SKM-1 (cell line): ENCODE data around the gene VRK1.

ENCODE experiments used
- DNase-seq: peaks from one replicate; lab custom pipeline; 2025; ENCODE audit not compliant: unreplicated experiment; lab: John Stamatoyannopoulos, UW

The VRK1 gene

GRCh38 chr14:96790186-96790585, 7.0 kb upstream of the VRK1 start:
- no peak for DNase-seq

DNA sequence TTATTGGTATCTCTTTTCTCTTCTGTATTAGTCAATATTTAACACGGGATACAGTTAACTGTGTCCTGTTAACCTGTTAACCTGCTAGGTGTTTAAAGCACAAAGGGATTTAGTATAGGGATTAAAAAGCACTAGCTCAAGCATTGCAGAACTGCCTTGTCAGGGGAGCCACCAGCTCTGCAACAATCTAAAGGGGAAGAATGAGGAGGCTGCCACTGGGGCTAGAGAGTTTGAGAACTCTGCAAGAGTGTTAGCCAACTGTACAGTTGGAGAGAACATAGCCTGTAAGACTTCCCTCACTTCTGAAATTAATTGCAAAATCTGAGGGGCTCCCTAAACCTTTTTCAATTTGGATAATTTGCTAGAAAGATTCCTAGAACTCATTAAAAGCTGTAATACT, 6.5 kb upstream of the VRK1 start:
- no peak for DNase-seq

DNA sequence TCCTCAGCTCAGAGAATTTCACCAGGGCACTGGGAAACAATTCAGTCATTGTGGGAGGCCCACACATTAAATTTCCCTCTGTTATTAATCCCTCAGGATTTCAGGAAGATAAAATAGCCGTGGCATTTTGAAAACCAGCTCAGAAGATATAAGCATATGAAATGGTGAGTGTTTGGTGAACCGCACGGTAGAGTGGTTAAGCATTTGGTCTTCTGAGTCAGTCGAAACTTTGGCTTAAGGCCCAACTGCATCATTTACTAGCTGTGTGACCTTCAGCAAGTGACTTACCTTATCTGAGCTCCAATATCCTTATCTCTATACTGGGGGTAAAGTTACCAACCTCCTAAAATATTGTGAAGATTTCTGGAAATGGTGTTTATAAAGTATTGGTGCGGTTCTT, 5.2 kb upstream of the VRK1 start:
- DNase-seq: no peak

GRCh38 chr14:96792591-96792990, 4.6 kb upstream of the VRK1 start:
- no peak for DNase-seq

- no peak for DNase-seq
These were observed 3.6 kb upstream of the VRK1 start for GRCh38 chr14:96793547-96793946.

- DNase-seq: no peak
These were observed 1.9 kb upstream of the VRK1 start for GRCh38 chr14:96795109-96795828.

DNA sequence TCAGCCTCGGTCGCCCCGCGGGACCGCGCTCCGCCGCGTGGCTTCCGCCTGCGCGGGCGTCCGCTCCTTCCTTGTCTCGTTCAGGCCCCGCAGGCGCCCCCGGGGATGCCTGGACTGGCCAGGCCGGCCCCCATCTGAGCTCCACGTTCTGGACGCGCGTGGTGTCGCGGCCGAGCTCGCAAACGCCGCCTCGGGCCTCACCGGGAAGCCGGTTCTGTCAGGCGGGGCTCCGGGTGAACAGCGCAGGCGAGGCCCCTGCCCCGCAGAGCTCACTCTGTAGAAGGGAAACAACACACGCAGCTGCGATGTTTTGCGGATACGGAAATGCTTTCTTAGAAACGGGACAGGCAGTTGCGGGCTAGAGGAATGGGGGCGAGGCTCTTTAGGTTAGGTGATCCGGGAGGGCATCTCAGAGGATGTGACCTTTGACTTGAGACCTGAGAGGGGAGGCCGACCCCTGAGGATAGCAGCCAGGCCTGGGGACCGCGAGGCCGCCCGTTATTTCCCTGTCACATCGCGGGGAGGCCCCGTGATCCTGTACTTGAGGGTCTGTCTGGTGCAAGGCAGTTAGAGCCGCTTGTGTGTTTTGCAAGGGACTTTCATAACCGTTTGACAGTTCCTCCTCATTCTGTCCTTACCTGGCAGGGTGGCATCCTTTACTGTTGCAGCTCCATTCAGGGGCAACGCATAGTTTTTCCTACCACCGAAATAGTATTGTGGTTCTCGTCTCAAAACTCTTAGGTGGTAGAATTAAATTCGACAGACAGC, 584 bp downstream of the VRK1 start:
- DNase-seq: no peak

DNA sequence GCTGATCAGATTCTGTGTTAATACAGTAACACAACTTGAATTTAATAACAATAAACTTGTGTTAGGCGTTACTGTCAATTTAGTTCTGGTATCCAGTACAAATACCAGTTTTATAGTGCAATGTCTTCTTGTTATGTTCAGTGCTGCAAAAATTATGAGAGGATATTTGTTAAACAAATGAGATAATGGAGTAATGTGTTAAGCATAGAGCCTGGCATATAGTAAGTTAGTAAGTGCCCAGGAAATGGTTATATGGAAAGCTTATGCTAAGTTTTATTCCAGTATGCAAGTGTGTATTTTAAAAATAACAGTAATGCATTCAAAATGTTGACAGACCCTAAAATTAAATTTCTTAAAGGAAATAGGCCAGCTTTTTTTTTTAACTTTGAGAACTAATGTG, 1.8 kb downstream of the VRK1 start:
- no peak for DNase-seq

GRCh38 chr14:96799489-96800054, 2.4 kb downstream of the VRK1 start:
- no peak for DNase-seq

DNA sequence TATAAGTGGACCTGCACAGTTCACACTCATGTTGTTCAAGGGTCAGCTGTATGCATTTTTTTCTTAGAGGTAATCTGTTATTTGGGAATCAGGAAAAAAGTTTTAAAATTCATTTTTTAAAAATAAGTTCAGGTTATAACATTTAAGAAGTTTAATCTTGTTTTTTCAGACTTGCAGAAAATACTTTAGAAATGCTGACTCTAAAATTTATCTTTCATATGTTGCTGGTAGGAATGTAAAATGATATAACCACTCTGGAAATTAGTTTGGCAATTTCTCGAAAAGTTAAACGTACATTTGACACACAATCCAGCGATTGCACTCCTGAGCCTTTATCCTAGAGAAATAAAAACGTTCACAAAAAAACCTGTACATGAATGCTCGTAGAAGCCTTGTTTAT, 4.7 kb downstream of the VRK1 start:
- DNase-seq: no peak

- DNase-seq: no peak
These were observed 5.8 kb downstream of the VRK1 start for GRCh38 chr14:96802963-96803362.

- DNase-seq: no peak
These were observed 6.8 kb downstream of the VRK1 start for GRCh38 chr14:96803958-96804357.

DNA sequence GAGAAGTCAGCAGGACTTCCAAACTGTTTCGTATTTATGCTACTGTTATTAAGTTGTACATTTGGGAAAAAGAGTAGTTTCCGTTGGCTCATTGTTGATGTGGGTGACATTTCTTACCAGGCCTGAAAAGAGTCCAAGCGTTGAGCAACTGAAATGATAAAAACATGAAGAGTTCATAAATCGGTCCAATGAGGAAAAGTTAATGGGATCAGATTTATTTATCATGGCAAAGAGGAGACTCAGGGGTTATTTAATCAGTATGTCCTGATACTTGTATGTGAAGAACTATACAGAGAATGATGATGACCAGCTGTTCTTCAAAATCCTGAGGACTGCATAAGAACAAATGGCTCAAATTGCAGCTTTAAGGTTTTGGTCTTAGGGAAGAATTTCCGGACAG, 7.7 kb downstream of the VRK1 start:
- no peak for DNase-seq

- DNase-seq: no peak
These were observed 8.8 kb downstream of the VRK1 start for GRCh38 chr14:96805956-96806355.

- no peak for DNase-seq
These were observed 9.7 kb downstream of the VRK1 start for GRCh38 chr14:96806836-96807235.

GRCh38 chr14:96808619-96809406, 11.6 kb downstream of the VRK1 start:
- DNase-seq: no peak

DNA sequence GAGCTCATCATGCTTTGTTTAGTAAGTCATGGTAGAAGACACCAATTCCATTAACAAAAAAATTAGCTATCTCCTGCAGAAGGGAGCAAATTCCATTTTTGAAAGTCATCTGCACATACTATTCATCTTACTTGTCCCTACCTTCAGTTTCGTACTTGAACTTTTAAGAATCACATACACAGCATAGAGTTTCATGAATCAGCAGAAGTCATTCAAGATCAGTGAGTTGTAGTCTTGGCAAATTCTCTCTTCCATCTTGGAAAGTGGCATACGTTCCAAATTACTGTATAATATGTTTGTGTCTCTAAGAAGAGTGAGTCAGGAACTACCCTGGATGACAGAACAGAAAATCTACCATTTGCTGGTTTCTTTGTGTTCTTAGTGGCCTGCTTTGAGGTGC, 14.1 kb downstream of the VRK1 start:
- no peak for DNase-seq

DNA sequence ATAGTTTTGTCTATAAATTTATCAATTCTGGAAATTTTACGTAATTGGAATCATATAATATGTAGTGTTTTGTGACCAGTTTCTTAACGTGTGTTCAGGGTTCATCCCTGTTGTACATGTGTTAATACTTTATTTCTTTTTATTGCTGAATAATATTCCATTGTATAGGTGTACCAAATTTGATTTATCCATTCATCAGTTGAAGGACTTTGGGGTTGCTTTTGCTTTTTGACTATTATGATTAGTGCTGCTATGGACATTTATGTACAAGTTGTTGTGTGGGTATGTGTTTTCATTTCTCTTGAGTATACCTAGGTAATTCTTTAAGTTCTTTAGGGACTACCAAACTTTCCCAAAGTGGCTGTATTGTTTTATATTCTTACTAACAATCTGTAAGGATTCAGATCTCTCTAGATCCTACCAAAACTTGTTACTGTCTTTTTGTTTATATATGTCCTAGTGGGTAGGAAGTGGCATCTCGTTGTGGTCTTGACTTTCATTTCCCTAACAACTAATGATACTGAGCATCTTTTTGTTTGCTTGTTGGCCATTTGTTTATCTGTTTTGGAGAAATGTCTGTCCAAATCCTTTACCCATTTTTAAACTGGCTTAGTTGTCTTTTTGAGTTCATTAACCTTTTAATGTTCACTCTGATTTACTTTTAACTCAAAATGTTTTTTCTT, 14.9 kb downstream of the VRK1 start:
- DNase-seq: no peak

DNA sequence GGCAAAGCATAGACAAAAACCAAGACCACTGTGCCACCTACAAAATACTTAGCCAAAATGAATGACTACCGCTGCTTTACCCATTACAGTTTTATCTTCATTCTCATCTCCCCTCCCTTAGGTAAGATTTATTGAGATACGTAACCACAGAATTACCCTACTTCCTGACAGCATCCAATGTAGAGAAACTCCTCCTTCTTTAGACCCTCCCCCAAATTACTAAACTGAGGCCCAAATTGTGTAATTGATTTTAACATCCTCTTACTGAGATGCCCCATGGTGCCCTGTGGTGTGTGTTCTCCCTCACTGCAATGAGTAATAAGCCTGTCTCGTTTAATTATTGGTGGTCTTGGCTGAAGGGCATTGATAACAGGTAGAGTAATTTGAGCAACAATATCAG, 19.1 kb downstream of the VRK1 start:
- DNase-seq: peak; percentile 7

DNA sequence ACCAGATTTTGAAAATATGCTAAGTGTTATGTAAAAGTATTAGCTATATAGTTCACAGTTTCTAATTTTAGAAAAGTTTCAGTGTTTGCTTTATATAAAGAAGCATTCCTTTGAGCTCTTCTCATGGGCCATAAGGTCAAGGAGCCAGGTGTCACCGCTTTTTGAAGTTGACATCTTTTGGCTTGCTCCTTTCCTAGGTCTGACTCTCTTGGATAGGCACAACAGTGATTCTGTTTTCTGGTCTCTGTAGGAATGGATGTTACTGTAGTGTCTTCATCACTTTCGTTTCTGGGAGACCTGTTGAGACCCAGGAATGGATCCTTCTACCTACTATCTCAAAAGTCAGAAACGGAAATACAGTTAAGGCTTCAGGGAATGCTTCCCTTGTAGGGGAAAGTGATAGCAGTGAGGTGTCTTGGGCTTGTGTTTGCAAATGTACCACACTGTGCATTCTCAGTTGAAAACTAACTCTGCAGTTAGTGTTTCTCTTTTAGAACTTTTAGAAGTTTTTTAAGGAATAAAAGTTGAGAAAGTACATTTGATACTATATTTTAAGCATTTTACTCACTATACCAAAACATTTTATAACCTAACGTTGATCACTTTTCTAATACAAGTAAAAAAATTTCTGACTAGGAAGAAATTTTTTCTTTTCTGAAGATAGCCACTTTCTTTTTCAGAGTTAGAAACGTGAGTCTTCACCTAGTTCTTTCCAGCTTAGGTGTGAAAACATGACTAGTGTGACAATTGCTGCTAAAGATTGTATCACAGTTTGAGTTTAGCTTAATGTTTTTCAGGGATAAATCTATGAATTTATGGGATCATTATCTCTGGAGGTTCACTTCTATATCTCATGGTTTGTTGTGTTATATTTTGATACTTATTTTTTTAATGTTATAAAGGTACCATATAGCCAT, 20.8 kb downstream of the VRK1 start:
- no peak for DNase-seq
